EH (cell line): ENCODE data around the gene SLC25A6.
"Not testable (repeated sequence)": the region's sequence is repeated elsewhere in the genome, so short reads cannot be mapped to it uniquely, and the experiment has no call there.

Source experiments
- DNase-seq: peaks from one replicate; pipeline ENCODE4 v3.0.0-alpha.2; 2015; ENCODE audit warnings: low read depth

Gene SLC25A6

GRCh38 chrX:1354036-1355019 is 37.6 kb downstream of the SLC25A6 start:
- no peak for DNase-seq

- DNase-seq = no peak
These were observed 39.8 kb downstream of the SLC25A6 start for GRCh38 chrX:1351981-1352714.

- DNase-seq = not testable (repeated sequence)
These were observed 42.3 kb downstream of the SLC25A6 start for GRCh38 chrX:1349606-1350005.

- DNase-seq = no peak
These were observed 50.2 kb downstream of the SLC25A6 start for GRCh38 chrX:1341545-1342184.

- no peak for DNase-seq
These were observed 54.7 kb downstream of the SLC25A6 start for GRCh38 chrX:1336948-1337779.

GRCh38 chrX:1336331-1336943 is 55.5 kb downstream of the SLC25A6 start, which contains the start of gene IL3RA:
IL3RA (plus strand) TSS chrX:1336785; CDS start chrX:1341766, 4,981 bp downstream.
- DNase-seq = peak; percentile 59
